WTC11 (cell line): ENCODE measurements around the gene SLC22A4. TPM values are rescaled to one million over a fixed set of nuclear protein-coding genes. Genes with fewer than 3 reads are reported as not detected.

Source experiments
- ATAC-seq: fragments of 200-7000 bp; cut with Tn5 transposase; 2 replicates; pipeline ENCODE4 v1.10.0; 2021; ENCODE audit warnings: mild to moderate bottlenecking, moderate library complexity
- CTCF ChIA-PET: fragments of 300-600 bp; sonication (Branson Sonifier 250); formaldehyde crosslinking; loops from one replicate; lab custom pipeline; 2021; ENCODE audit warnings: antibody characterized with exemption; lab: Charles Lee
- POLR2A ChIA-PET: fragments of 350-600 bp; sonication (Branson Sonifier 250); formaldehyde crosslinking; loops from one replicate; lab custom pipeline; 2021; ENCODE audit warnings: antibody characterized with exemption; lab: Charles Lee
- DNase-seq: peaks from one replicate; pipeline ENCODE4 v3.0.0; 2021; ENCODE audit warnings: low spot score
- H3K27ac Mint-ChIP-seq: 2 replicates; pipeline ENCODE4 v1.8.0; 2021; ENCODE audit warnings: mixed read lengths
- H3K27me3 Mint-ChIP-seq: 2 replicates; pipeline ENCODE4 v1.8.0; 2021; ENCODE audit warnings: low read depth, mild to moderate bottlenecking, moderate library complexity, mixed read lengths
- H3K36me3 Mint-ChIP-seq: 2 replicates; pipeline ENCODE4 v1.8.0; 2021; ENCODE audit warnings: mixed read lengths
- H3K4me1 Mint-ChIP-seq: 2 replicates; pipeline ENCODE4 v1.8.0; 2022; ENCODE audit warnings: mixed read lengths
- H3K4me3 Mint-ChIP-seq: 2 replicates; pipeline ENCODE4 v1.8.0; 2021; ENCODE audit warnings: mild to moderate bottlenecking, moderate library complexity, mixed read lengths
- H3K9me3 Mint-ChIP-seq: 2 replicates; pipeline ENCODE4 v1.8.0; 2021; ENCODE audit warnings: mixed read lengths
- AFF4 ChIP-seq: sonication (generic); formaldehyde crosslinking; IDR thresholded peaks from 2 replicates; pipeline ENCODE4 v1.8.1; 2023; ENCODE audit warnings: mild to moderate bottlenecking, missing genetic modification reagents, borderline replicate concordance
- ARID4B ChIP-seq: sonication (generic); formaldehyde crosslinking; IDR thresholded peaks from 2 replicates; pipeline ENCODE4 v1.8.0; 2023; ENCODE audit warnings: missing genetic modification reagents, mild to moderate bottlenecking, borderline replicate concordance
- ETV6 ChIP-seq: sonication (generic); formaldehyde crosslinking; IDR thresholded peaks from 2 replicates; pipeline ENCODE4 v1.8.1; 2022; ENCODE audit warnings: mild to moderate bottlenecking, missing genetic modification reagents
- MAX ChIP-seq: sonication (generic); formaldehyde crosslinking; IDR thresholded peaks from 2 replicates; pipeline ENCODE4 v1.8.0; 2022; ENCODE audit warnings: mild to moderate bottlenecking, missing genetic modification reagents
- MLX ChIP-seq: sonication (generic); formaldehyde crosslinking; IDR thresholded peaks from 2 replicates; pipeline ENCODE4 v1.8.1; 2023; ENCODE audit warnings: mild to moderate bottlenecking, missing genetic modification reagents, moderate library complexity
- MYBL2 ChIP-seq: sonication (generic); formaldehyde crosslinking; IDR thresholded peaks from 2 replicates; pipeline ENCODE4 v1.8.1; 2023; ENCODE audit warnings: mild to moderate bottlenecking, moderate library complexity, missing genetic modification reagents
- ZMAT4 ChIP-seq: fragments of 250-450 bp; sonication (Bioruptor Pico); IDR thresholded peaks from 2 replicates; pipeline ENCODE4 v1.9.0; 2021; ENCODE audit warnings: mild to moderate bottlenecking
- ZNF281 ChIP-seq: sonication (generic); formaldehyde crosslinking; IDR thresholded peaks from 2 replicates; pipeline ENCODE4 v1.8.0; 2023; ENCODE audit warnings: mild to moderate bottlenecking, missing genetic modification reagents
- ZNF532 ChIP-seq: fragments of 250-450 bp; sonication (Bioruptor Pico); IDR thresholded peaks from 2 replicates; pipeline ENCODE4 v1.9.0; 2021; ENCODE audit warnings: mild to moderate bottlenecking, borderline replicate concordance
- ZSCAN18 ChIP-seq: fragments of 250-450 bp; sonication (Bioruptor Pico); IDR thresholded peaks from 2 replicates; pipeline ENCODE4 v2.1.2; 2022; ENCODE audit warnings: mild to moderate bottlenecking, moderate library complexity
- total RNA-seq: library from RNA; stranded (reverse); gene quantifications from 3 replicates; pipeline ENCODE4 v1.2.3, GENCODE V29; 2021

Gene SLC22A4
- total RNA-seq, 1 experiment from 2014 or later: 0.35 TPM

GRCh38 chr5:132294728-132295504, 722 bp downstream of the SLC22A4 start:
- peak; percentile 9 for ATAC-seq
- no peak for TF ChIP-seq ZSCAN18
- TF ChIP-seq ZNF532 (CRISPR knock-in tag): no peak
- 0 out of 2 replicates have a peak, but pooled peaks have one; percentile 11 for TF ChIP-seq MAX (CRISPR knock-in tag)
- TF ChIP-seq MLX: peak; percentile 45; the same call in 1 of the 2 replicates
- no peak for TF ChIP-seq AFF4 (CRISPR knock-in tag)
- no peak for TF ChIP-seq ETV6 (CRISPR knock-in tag)
- TF ChIP-seq ARID4B: peak; percentile 67; the same call in 1 of the 2 replicates
- TF ChIP-seq MYBL2: 0 out of 2 replicates have a peak, but pooled peaks have one; percentile 34
- no peak for TF ChIP-seq ZNF281 (CRISPR knock-in tag)
- no peak for TF ChIP-seq ZMAT4
- H3K27ac Mint-ChIP-seq: no peak overlapping the region

More at GRCh38 chr5:132294728-132295504, 722 bp downstream of the SLC22A4 start:
- peaks cover 13% of the 10 kb centered on the region for H3K4me1 Mint-ChIP-seq
- ChIA-PET POLR2A (interaction anchor here (0.6 to 1.9 kb wide), 5 partner anchors 8 to 75 kb away, joined by 3 to 10 read pairs (median 6); partner anchors contain the start of gene SLC22A5), CTCF (interaction anchor here (1.1 to 3.4 kb wide), 6 partner anchors 12 to 287 kb away, joined by 3 to 24 read pairs (median 10); partner anchors contain the start of gene SLC22A5)
- peaks cover 36% of the 10 kb centered on the region for H3K27me3 Mint-ChIP-seq
- peak; percentile 50 for DNase-seq
- peak overlapping the region; percentile 83 for H3K4me3 Mint-ChIP-seq
- H3K9me3 Mint-ChIP-seq: no peaks in the 10 kb centered on the region
- H3K36me3 Mint-ChIP-seq: no peaks in the 10 kb centered on the region
